ENCODE results near the gene CASK. TPM values are rescaled to one million over a fixed set of nuclear protein-coding genes. Genes with fewer than 3 reads are reported as not detected.

The CASK gene
- total RNA-seq, 1 experiment from 2014 or later = 33.5 TPM

DNA sequence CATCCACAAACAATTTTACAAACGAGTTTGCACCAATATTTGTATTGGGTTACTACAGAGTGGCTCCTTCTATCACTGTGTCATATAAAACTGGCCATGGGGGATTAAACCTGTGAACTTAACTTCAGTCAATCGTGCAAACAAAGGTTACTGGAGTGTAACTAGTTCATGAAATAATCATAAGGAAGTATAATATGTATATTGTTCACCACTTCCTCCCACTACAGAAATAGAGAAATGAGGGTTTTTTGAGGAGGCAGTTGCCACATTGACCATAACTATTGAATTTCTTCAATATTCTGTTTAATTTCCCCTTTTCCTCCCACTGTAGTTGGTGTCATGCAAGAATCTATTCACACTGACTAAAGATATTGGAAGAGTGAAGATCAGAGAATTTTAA lies 199.5 kb downstream of the CASK start, which contains the start of gene GPR82:
TSS of gene GPR82 (plus strand) at position 356 of the 400 bp plus-strand sequence. CDS start 2,846 bp downstream, outside the sequence.
- Histone ChIP-seq H3K36me3 (ENCODE audit: control insufficient read depth, insufficient read depth, low read length) (no peaks in the 10 kb centered on the region), H3K27ac (ENCODE audit: low read length) (no peak within 1 kb of the TSS), H3K27me3 (ENCODE audit: control insufficient read depth, insufficient read depth, low read length) (no peaks in the 10 kb centered on the region), H3K4me1 (ENCODE audit: control insufficient read depth, insufficient read depth, low read length) (no peaks in the 10 kb centered on the region), H3K4me3 (ENCODE audit: low read depth in 2 of 2, low read length in 2 of 2) (no peak within 1 kb of the TSS), H3K9me3 (ENCODE audit: control insufficient read depth, insufficient read depth, low read depth, low read length) (no peaks in the 10 kb centered on the region)
- no TSS peak for BruUV-seq (replicated peaks)
- ChIA-PET POLR2A (no interaction called here), CTCF (no interaction called here)
- no peak for DNase-seq (ENCODE audit: low read depth, low spot score)
- in situ Hi-C loops (cut with HindIII; ENCODE audit: low pct_unique_long_range_greater_than_20kb, low sequenced_read_pairs) = no loop called here
- ATAC-seq = no peak
- no peak for TF ChIP-seq TCF7L2 (IDR thresholded peaks at IDR 0.05; ENCODE audit: low read depth, low read length)
- no peak for TF ChIP-seq SIN3A (IDR thresholded peaks at IDR 0.05; ENCODE audit: borderline replicate concordance, insufficient read depth, low read depth, low read length)
- no peak for TF ChIP-seq POLR2AphosphoS5 (IDR thresholded peaks at IDR 0.05; ENCODE audit: low read depth, low read length)
- no peak for TF ChIP-seq REST (IDR thresholded peaks at IDR 0.05; ENCODE audit: insufficient read depth in 1 of 2, low read depth in 2 of 2, low read length in 1 of 2)
- TF ChIP-seq, protein P1, sequence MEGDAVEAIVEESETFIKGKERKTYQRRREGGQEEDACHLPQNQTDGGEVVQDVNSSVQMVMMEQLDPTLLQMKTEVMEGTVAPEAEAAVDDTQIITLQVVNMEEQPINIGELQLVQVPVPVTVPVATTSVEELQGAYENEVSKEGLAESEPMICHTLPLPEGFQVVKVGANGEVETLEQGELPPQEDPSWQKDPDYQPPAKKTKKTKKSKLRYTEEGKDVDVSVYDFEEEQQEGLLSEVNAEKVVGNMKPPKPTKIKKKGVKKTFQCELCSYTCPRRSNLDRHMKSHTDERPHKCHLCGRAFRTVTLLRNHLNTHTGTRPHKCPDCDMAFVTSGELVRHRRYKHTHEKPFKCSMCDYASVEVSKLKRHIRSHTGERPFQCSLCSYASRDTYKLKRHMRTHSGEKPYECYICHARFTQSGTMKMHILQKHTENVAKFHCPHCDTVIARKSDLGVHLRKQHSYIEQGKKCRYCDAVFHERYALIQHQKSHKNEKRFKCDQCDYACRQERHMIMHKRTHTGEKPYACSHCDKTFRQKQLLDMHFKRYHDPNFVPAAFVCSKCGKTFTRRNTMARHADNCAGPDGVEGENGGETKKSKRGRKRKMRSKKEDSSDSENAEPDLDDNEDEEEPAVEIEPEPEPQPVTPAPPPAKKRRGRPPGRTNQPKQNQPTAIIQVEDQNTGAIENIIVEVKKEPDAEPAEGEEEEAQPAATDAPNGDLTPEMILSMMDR (IDR thresholded peaks at IDR 0.05) = no peak
- intact Hi-C loops (cut with micrococcal nuclease; ENCODE audit: unreplicated experiment) = no loop called here

DNA sequence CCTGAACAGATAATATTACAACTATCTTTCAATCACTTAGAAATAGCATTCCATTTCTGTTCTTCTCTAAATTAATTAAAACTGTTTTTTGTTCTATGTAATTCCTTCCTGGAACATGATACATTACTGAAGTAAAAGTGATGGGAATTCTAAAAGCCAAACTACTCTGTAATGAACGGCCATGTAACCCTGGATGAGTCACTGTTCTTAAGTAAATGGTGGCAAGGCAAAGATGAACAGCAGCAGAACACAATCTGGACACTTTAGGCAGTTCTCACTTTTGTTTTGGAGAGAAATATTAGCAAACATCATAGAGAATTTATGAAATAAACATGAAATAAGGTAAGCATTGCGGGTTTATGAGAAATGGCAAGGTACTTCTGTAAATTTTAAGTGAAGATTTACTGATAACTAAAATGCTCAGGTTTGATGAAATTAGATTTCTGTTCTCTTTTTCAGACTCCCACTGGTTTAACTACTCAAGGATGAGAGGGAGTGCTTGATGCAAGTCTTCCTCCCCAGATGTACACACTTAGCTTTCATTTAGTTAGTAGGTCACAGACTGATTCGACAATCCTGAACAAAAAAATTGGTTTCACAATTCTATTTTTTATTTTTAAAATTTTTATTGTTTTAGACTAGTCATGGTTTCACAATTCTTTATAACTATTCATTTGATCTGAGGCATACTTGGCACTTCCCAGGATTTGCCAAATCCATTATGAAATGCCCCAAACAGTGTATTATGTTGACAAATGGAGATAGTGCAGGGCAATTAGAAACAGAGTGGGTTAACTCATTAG lies 200.3 kb downstream of the CASK start:
- DNase-seq (ENCODE audit: low read depth, low spot score) (no peak), ATAC-seq (no peak)
- in situ Hi-C loops (cut with HindIII; ENCODE audit: low pct_unique_long_range_greater_than_20kb, low sequenced_read_pairs) (no loop called here), intact Hi-C loops (cut with micrococcal nuclease; ENCODE audit: unreplicated experiment) (no loop called here)
- Histone ChIP-seq H3K9me3 (ENCODE audit: control insufficient read depth, insufficient read depth, low read depth, low read length) (no peaks in the 10 kb centered on the region; the same call in 1 of the 2 replicates), H3K27ac (ENCODE audit: low read length) (no peak overlapping the region), H3K4me1 (ENCODE audit: control insufficient read depth, insufficient read depth, low read length) (no peaks in the 10 kb centered on the region), H3K27me3 (ENCODE audit: control insufficient read depth, insufficient read depth, low read length) (no peaks in the 10 kb centered on the region), H3K36me3 (ENCODE audit: control insufficient read depth, insufficient read depth, low read length) (no peaks in the 10 kb centered on the region), H3K4me3 (ENCODE audit: low read depth in 2 of 2, low read length in 2 of 2) (no peak overlapping the region)
- ChIA-PET POLR2A (no interaction called here), CTCF (no interaction called here)
- BruUV-seq (replicated peaks) = no TSS peak
- TF ChIP-seq, protein P1 (IDR thresholded peaks at IDR 0.05) = no peak

Data from Panc1 (cell line).